BJ (cell line): ENCODE results near the gene KRTAP4-9. TPM values are rescaled to one million over a fixed set of nuclear protein-coding genes. Genes with fewer than 3 reads are reported as not detected.
A peak's percentile ranks its signal among the peaks of the same experiment; 100 is the strongest.
"Not testable (repeated sequence)": the region's sequence is repeated elsewhere in the genome, so short reads cannot be mapped to it uniquely, and the experiment has no call there.

Experiments used
- CTCF ChIA-PET: fragments of 350-600 bp; formaldehyde crosslinking; extraction: SDS; loops from one replicate; lab custom pipeline; 2021; ENCODE audit warnings: antibody characterized with exemption, inconsistent platforms; lab: Yijun Ruan, JAX
- POLR2A ChIA-PET: fragments of 300-600 bp; sonication (Branson Sonifier 250); formaldehyde crosslinking; extraction: SDS; loops from one replicate; lab custom pipeline; 2021; ENCODE audit warnings: antibody characterized with exemption; lab: Charles Lee
- DNase-seq: peaks from one replicate; pipeline ENCODE4 v3.0.0-alpha.2; 2011; ENCODE audit warnings: low read depth
- H3K27me3 ChIP-seq: 2 replicates; pipeline ENCODE4 v1.6.0; 2011; ENCODE audit warnings: low read length; ENCODE audit not compliant: control insufficient read depth, insufficient read depth
- H3K36me3 ChIP-seq: 2 replicates; pipeline ENCODE4 v1.5.1; 2011; ENCODE audit warnings: low read length; ENCODE audit not compliant: control insufficient read depth, insufficient read depth
- H3K4me3 ChIP-seq: 2 replicates; pipeline ENCODE4 v1.5.1; 2011; ENCODE audit warnings: low read depth, mild to moderate bottlenecking, control low read depth, low read length
- CTCF ChIP-seq: IDR thresholded peaks from 2 replicates; pipeline ENCODE4 v1.5.1; 2011; ENCODE audit warnings: low read depth, mild to moderate bottlenecking, control low read depth, inconsistent platforms, low read length, moderate library complexity; ENCODE audit not compliant: insufficient read depth
- polyA plus RNA-seq: library from polyadenylated mRNA; depleted of rRNA; stranded (reverse); fragments of >200 nt; gene quantifications from 2 replicates; pipeline ENCODE4 v1.2.3, GENCODE V29; 2011

Gene KRTAP4-9
- polyA plus RNA-seq, 1 experiment = not detected

- H3K27me3 ChIP-seq = no peaks in the 10 kb centered on the region
- H3K36me3 ChIP-seq = no peaks in the 10 kb centered on the region
- DNase-seq = no peak
- ChIA-PET CTCF (no interaction called here), POLR2A (interaction anchor here (0.6 kb wide), 1 partner anchor 440 kb away, joined by 4 read pairs; no protein-coding TSS in a partner anchor)
- no peak for TF ChIP-seq CTCF
- H3K4me3 ChIP-seq = peak overlapping the region; percentile 36
These were observed 2.8 kb downstream of the KRTAP4-9 start for GRCh38 chr17:41107941-41108450.

DNA sequence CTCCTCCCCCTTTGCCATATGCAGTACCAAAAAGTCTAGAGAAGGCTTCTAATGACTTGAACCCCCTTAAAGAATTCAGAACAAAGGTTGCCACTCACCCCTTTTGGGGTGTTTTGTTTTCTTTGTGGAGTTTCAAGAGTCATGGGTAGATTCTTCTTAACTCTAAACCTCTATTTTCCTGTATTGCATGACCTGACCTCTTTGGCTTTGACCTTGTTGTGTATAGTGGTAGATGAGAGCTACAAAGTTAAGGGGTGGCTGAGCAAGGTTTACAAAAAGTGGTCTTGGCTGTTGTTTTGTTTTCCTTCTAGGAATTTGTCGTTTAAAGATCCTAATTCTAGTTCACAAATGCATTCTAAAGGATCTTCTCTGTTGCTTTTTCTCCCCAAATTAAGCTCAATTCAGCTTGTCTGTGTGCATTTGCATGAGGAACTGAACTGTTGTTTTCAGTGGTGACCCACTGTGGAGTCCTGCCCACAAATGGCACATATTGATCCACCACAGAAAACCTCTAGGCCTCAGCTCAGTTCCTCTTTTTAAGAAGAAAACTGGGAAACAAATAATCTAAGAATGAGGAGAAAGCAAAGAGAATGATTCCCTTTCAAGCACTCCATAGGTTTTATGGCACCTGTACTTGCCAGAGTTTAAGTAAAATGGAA, 3.7 kb downstream of the KRTAP4-9 start:
- H3K36me3 ChIP-seq, CTCF ChIA-PET, H3K27me3 ChIP-seq, DNase-seq: not testable (repeated sequence)
- POLR2A ChIA-PET = interaction anchor here (0.6 kb wide), 1 partner anchor 439 kb away, joined by 4 read pairs; no protein-coding TSS in a partner anchor
- peak overlapping the region; percentile 36 for H3K4me3 ChIP-seq

- TF ChIP-seq CTCF = no peak
- Histone ChIP-seq H3K4me3 (peak overlapping the region; percentile 5; the same call in 1 of the 2 replicates), H3K27me3 (no peaks in the 10 kb centered on the region), H3K36me3 (peaks cover 4% of the 10 kb centered on the region)
- ChIA-PET POLR2A (no interaction called here), CTCF (interaction anchor here (1.1 kb wide), 1 partner anchor 35 kb away, joined by 3 read pairs; no protein-coding TSS in a partner anchor)
- DNase-seq = no peak
These were observed 6.1 kb downstream of the KRTAP4-9 start for GRCh38 chr17:41111151-41111885.

GRCh38 chr17:41116297-41116696, 11.1 kb downstream of the KRTAP4-9 start:
- H3K36me3 ChIP-seq = peaks cover 4% of the 10 kb centered on the region
- DNase-seq = no peak
- no peak for TF ChIP-seq CTCF
- no peaks in the 10 kb centered on the region for H3K27me3 ChIP-seq
- no peak overlapping the region for H3K4me3 ChIP-seq
- POLR2A ChIA-PET = no interaction called here
- CTCF ChIA-PET = interaction anchor here (1.0 kb wide), 1 partner anchor 10 kb away, joined by 3 read pairs; no protein-coding TSS in a partner anchor

GRCh38 chr17:41117846-41118386, 12.7 kb downstream of the KRTAP4-9 start, which contains the start of gene KRTAP4-11:
Gene KRTAP4-11, minus strand, starts transcription at chr17:41118373. Its CDS starts 58 bp downstream, at chr17:41118315.
- H3K36me3 ChIP-seq, POLR2A ChIA-PET, CTCF ChIA-PET, H3K4me3 ChIP-seq, DNase-seq, H3K27me3 ChIP-seq: not testable (repeated sequence)

- TF ChIP-seq CTCF = no peak
- peaks cover 4% of the 10 kb centered on the region for H3K36me3 ChIP-seq
- ChIA-PET POLR2A (no interaction called here), CTCF (no interaction called here)
- DNase-seq = no peak
- no peak overlapping the region for H3K4me3 ChIP-seq
- H3K27me3 ChIP-seq = no peaks in the 10 kb centered on the region
These were observed 13.5 kb downstream of the KRTAP4-9 start for GRCh38 chr17:41118721-41119120.

GRCh38 chr17:41119696-41120690, 14.8 kb downstream of the KRTAP4-9 start:
- H3K4me3 ChIP-seq, POLR2A ChIA-PET, H3K36me3 ChIP-seq, CTCF ChIA-PET, DNase-seq, H3K27me3 ChIP-seq: not testable (repeated sequence)
